GM20000 (cell line): ENCODE data around the gene TASL.
"Not testable (repeated sequence)": the region's sequence is repeated elsewhere in the genome, so short reads cannot be mapped to it uniquely, and the experiment has no call there.

ENCODE experiments used
- DNase-seq: peaks from one replicate; pipeline ENCODE4 v3.0.0; 2012; ENCODE audit warnings: low spot score
- TF ChIP-seq, protein P1 (sequence below): IDR thresholded peaks from 2 replicates; pipeline ENCODE4 v1.5.1; 2012; ENCODE audit warnings: mild to moderate bottlenecking, control low read depth; ENCODE audit errors: extremely low read depth, missing control alignments

Gene TASL

DNA sequence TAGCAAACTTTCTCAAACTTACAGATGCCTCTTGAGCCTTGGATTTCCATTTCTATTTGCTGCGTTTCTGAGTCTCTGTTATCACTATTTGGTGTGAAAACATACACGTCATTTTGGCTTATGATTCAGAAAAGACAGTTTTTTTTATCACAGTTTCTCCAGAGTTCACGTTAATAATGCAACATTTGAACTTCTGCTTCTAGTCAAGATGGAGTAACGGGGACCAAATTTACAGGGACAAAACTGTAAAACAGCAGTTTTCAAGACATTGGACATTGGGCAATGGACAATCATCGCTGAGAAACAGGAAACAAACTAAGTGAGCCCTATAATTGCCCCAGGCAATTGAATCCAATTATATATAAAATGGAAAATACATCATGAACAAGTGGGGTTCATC lies 36.2 kb upstream of the TASL start:
- no peak for DNase-seq
- TF ChIP-seq, protein P1, sequence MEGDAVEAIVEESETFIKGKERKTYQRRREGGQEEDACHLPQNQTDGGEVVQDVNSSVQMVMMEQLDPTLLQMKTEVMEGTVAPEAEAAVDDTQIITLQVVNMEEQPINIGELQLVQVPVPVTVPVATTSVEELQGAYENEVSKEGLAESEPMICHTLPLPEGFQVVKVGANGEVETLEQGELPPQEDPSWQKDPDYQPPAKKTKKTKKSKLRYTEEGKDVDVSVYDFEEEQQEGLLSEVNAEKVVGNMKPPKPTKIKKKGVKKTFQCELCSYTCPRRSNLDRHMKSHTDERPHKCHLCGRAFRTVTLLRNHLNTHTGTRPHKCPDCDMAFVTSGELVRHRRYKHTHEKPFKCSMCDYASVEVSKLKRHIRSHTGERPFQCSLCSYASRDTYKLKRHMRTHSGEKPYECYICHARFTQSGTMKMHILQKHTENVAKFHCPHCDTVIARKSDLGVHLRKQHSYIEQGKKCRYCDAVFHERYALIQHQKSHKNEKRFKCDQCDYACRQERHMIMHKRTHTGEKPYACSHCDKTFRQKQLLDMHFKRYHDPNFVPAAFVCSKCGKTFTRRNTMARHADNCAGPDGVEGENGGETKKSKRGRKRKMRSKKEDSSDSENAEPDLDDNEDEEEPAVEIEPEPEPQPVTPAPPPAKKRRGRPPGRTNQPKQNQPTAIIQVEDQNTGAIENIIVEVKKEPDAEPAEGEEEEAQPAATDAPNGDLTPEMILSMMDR, result no peak

DNA sequence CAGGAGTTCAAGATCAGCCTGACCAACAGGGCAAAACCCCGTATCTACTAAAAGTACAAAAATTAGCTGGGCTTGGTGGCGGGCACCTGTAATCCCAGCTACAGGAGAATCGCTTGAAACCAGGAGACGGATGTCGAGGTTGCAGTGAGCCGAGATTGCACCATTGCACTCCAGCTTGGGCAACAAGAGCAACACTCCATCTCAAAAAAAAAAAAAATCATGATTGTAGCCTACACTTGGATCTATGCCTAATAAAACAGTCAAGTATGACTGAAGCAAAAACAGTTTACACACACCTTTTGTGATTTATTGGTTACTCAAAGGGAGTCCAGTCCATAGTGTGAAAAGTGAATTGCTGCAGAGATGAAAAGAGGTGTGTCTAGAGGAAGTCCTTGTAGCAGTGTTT lies 34.7 kb upstream of the TASL start:
- DNase-seq, result no peak
- TF ChIP-seq, protein P1, result no peak

DNA sequence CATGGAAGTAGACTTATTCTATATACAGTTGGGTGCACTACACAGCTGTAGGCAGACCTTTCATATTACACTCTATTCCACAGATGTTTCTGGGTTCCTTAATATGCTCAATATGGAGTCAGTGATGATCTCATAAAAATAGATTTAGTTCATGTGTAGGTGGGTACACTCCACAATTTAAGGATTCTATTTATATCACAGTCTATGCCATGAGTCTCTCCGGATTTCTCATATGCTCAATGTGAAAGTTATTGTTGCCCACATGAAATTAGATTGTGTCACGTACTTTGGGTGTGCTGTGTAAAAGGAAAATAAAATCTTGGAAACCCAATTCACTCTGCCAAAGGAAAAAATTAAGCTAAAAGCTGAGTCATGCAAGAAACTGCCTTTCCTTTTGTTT lies 32.5 kb upstream of the TASL start:
- TF ChIP-seq, protein P1, result no peak
- no peak for DNase-seq

DNA sequence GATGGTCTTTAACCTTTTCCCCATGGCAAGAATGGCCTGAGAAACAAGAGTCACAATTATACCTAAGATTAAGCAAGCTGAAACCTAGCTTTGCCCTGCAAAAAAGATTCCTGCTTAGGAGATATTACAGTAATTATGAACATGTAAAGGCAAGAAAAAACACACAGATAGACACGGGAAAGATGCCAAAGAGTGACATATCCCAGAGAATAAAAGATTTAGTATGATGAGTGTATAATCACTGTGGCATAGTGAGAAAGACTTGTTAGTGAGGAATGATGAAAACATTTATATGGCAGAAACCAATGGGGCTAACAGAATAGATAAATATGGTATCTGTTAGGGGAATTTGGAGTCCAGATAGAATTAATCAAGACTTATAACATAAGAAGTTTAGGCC lies 29.6 kb upstream of the TASL start:
- TF ChIP-seq, protein P1, result no peak
- no peak for DNase-seq

DNA sequence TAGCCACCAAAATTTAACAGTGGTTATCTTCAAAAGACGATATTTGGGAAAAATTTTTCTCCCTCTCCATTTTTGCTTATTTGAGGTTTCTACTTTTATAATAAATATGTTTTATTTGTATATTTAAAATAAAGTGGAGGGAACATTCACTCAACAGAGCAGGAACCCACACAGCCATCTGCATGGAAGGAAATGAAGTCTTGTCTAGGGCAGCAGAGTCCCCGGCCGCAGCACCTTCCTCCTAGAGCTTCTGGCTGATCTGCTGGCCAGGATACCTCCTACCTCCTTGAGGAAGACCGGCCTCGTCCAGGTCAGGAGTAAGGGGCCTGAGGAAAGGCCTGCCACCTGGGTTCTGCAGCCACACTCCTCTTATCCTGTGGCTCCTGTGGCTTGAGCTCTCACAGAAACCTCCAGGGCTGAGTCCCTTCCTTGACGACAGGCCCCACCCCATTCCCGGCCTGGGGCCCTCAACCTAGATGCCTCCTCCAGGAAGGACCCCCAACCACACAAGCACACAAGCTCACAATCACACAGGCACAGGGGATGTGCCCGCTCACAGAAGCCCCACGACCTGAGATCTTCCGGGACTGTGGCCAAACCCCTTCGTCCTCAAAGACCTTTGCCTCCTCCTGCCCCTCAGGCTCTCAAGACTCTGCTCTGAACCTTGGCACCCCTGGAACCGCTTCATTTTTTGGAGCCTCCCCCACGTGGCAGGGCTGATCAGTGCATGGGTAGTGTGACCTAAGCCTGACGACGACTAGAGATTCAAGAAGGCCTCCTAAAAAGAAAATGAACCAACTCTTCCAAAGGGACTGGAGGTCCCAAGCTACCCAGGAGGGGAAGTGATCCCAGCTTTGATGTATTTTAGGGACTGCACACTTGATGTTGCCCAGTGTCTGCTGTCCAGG lies 23.0 kb upstream of the TASL start:
- not testable (repeated sequence) for DNase-seq

DNA sequence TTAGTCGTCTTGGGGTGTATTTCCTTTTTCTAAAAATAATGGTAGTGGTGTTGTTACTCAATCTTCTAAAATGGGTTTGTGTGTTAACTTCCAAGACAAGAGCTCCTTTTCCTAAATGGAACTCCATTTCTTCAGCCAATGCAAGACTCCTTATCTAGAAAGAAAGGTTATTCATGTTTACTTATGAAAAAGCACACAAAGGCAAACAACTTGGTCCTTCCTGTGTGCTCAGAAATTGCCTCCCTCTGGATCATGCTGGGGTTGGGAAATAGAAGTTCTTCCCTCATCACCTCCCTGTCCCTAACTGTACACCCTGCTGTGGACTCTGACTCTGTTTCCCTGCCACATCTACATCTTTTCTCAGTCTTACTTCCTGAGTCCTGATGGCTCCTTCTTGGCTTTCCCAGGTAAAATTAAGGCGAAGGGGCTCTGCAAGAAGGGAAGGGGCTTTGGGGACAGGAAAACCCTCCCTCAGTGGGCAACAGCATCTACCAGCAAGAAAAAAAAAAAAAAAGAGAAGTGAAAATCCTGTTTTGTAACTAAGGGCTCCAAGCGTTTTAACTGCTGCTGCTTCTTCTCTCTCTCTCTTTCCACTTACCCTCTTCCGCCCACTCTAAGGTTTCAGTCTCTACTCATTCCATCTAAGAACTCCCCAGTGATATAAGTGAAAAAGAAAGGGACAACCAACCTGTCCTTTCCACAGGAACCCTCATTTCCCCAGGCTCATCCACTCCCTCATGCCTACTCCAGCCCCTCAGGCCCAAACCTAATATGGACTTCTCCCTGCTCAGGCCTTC lies 19.8 kb upstream of the TASL start:
- peak; percentile 58 for DNase-seq

DNA sequence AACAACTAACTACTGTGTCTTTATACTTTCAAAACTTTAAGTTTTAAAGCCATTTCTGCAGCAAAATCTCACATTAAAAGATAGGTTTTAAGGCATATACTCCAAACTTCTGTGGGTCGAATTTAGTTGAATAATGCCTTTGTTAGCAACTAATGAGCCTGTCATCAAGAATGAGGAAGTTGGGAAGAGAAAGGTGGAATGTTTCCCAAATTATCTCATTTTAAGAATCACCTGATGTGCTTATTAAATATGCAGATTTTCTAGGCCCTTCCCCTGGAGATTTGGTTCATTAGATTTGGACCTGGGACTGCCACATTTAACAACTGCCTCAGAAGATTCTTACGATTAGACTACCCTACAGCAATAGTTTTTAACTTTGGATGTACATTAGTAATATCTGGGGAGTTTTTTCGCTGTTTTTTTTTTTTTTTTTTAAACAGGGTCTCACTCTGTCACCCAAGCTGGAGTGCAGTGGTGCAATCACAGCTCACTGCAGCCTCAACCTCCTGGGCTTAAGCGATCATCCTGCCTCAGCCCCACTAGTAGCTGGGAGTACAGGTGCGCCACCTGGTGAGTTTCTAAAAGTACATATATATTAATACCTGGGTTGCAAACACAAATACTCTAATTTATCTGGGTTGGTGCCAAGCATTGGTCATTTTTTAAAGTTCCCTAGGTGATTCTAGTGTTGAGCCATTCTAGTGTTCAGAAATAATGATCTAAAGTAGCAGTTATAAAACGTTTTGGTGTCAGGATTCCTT lies 16.1 kb upstream of the TASL start:
- TF ChIP-seq, protein P1, result no peak
- no peak for DNase-seq

More for the DNA sequence above, 19.8 kb upstream of the TASL start:
- TF ChIP-seq, protein P1, result no peak
